Measurements from ENCODE around the gene CD6.

CD6 gene

DNA sequence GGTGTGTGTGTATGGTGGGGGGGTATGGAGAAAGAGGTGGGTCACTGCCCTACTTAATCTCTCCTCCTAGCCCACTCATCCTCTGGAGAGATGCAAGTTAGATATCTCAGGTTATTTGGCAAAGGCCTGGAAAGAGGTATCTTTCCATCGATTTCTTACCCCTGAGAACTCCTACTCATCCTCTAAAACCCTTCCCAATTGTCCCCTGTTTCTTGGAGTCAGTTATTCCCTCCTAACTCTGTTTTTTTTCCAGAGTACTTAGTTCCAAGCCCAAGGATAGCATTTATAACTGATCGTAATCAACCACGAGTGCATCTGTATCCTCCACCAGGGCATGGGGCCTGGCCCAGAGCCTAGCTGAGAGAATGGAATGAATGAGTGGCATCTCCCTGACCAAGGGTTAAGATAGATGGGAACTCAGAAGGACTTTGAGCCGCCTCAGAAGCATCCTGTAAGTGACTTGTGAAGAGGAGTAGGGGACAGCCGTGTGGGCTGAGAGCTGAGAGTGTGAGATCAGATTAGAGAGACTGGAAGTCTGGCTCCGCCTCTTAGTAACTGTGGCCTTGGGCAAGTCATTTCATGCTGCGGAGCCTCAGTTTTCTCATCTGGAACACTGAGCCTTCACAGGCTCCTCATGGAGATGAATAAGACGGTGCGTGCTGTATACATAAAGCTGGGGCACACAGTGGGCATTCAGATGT, 16.2 kb downstream of the CD6 start:
- DNase-seq = no peak

DNA sequence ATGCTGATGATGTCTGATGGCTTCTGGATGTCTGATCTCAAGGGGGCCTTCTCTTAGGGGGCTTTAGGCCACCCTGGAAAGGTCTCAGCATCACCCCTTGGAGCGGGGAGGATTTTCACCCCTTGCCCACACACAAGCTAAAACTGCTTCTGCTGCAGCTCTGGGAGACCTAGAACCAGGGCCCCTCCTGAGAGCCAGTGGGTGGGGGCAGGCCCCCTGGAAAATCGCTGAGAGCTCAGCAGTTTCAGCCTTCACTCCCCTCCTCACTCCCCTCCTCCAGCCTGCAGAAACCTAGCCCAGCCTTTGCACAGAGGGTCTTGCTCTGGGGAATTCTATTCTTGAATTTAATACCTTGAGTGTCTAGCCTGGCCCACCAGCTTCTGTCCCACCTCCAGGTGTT, 17.2 kb downstream of the CD6 start:
- no peak for DNase-seq

DNA sequence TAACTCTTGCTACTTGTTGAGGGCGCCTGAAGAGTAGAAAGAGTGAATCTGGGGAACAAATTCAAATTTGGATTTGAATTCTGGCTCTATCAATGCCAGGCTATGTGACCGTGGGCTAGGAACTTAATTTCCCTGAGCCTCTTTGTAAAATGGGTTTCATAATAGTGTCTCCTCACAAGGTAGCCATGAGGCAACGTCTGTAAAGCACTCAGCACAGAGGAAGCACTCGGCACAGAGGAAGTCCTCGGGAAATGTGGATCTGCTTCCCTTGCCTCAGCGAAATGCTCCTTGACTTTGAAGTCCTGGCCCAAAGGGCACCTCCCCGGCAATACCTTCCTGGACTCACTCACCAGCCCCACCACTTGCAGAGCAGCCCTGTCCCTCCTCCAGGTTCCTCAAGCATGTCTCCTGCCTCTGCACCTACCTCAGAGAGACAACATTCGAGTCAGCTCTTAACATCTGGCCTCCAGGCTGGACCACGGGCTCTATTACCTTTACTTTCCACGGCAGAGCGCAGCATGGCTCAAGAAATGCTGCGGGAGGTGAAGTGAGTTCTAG, 17.7 kb downstream of the CD6 start:
- DNase-seq = no peak

GRCh38 chr11:60991457-60991856, 20.0 kb downstream of the CD6 start:
- no peak for DNase-seq

GRCh38 chr11:60992842-60993409, 21.4 kb downstream of the CD6 start:
- DNase-seq = no peak

- no peak for DNase-seq
Measured at GRCh38 chr11:60993615-60994014, 22.1 kb downstream of the CD6 start.

DNA sequence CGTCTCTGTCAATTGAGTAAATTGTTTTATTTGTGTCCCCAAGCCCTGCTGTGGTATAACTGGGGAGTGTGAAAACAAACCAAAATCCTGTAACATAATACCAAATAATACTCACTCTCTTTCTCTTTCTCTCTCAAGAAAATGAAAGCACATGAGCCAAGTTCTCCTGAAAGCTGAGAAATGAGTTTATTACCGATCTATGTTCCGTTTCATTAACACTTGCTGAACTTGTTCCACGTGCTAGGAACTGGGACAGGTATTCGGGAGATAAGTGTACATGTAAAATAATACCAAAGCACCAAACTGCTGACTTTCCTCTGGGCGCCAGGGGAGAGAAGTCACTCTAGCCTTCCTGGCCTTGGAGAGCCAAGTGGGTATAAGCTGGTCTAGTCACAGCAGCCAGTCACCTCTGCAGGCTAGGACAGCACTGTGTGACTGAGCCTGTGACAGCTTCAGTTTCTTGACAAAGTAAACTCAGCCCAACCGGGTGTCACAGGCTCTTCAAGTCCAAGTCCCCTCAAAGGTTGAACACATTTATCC, 23.1 kb downstream of the CD6 start:
- DNase-seq = no peak

- DNase-seq = no peak
Measured at GRCh38 chr11:60995798-60996197, 24.3 kb downstream of the CD6 start.

DNA sequence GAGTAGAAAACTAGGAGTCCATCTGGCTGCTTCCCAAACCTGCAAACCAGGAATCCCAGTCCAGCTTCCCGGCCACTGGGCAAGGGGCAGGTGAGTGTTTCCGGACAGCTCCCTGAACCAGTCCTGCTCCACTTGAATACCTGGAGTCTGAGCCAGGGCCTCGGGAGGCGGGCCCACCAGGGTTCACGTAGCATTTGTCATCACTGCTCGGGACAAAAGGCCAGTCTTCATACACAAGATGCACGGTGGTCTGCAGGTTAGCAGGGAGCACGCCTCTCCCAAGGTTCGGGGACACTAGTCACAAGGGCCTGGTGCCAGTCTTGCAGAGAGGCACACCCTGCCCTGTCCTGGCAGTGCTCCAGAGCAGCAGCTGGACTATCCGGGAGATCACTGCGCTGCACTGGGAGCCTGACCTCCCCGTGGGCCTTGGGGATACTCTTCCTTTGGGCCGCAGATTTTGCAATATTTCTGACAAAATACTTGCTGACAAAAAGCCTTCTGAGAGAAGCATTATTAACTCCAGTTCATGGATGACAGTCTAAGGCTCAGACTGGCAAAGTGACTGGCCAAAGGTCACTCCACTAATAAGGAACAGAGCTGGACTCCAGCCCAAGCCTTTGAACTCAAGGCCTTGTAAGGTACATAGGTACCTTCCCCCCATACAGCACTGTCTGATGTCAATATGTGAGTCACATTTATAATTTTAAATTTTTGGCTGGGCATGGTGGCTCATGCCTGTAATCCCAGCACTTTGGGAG, 25.1 kb downstream of the CD6 start:
- DNase-seq = no peak

DNA sequence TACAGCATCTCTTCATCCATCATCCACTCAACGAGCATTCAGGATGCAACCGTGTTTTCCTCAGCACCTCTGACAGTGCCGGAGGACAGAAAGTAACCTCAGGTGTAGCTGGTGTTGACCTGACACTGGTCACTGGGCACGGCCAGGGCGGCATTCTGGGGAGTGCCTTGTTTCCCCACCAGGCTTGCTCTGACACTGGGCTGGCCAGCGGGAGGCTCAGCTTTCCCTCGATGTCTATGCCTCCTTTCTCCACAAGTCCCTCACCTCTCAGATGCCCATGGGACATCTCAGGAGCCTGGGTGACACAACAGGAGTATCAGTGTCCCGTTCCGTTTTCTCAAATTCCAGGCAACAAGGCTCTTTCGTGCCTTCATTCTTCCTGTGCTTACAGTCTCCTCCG, 28.9 kb downstream of the CD6 start:
- DNase-seq = no peak

GRCh38 chr11:61001931-61002330, 30.5 kb downstream of the CD6 start:
- no peak for DNase-seq

DNA sequence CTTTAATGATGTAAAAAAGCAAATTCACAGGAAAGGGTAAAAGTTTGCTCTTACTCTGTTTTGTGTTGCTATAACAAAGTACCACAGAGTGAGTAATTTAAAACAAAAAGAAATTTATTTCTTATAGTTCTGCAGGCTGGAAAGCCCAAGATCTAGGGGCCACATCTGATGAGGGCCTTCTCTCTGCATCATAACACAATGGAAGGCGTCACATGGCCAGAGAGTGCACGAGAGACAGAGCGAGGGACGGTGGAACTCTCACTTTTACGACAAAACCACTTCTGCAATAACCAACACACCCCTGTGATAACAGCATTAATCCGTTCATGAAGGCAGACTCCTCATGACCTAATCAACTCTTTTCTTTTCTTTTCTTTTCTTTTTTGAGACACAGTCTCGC, 31.1 kb downstream of the CD6 start:
- no peak for DNase-seq

- no peak for DNase-seq
Measured at GRCh38 chr11:61004180-61004611, 32.7 kb downstream of the CD6 start.

DNA sequence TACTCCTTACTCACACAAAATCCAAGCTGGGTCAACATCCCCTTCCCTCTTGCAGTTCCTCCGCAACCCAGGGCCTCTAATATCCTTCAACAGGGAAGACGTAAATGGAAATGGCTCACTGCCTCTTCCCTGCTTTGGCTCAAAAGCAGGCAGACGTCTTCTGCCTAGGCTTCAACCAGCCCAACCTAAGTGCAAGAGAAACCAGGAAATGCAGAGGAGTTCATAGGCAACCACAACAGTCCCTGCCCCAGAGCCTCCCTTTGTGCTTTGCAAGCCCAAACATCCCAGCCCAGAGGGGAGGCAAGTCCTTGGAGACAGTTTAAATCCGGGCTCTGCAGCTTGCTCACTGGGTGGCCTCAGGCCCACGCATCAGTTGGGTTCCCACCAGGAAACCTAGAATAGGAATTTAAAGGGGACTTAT, 33.3 kb downstream of the CD6 start:
- DNase-seq = no peak

DNA sequence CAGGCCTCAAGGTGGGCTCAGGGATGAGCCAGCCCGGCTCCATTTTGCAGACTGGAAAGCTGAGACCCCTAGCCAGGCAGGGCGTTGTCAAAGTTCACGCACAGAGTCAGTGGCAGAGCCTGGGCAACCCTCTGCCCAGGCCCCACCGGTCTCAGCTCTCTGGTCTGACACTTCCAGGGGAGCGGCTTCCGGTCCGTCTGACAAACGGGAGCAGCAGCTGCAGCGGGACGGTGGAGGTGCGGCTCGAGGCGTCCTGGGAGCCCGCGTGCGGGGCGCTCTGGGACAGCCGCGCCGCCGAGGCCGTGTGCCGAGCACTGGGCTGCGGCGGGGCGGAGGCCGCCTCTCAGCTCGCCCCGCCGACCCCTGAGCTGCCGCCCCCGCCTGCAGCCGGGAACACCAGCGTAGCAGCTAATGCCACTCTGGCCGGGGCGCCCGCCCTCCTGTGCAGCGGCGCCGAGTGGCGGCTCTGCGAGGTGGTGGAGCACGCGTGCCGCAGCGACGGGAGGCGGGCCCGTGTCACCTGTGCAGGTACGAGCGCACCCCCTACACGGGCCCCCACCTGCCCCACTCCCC, 36.0 kb downstream of the CD6 start:
- no peak for DNase-seq

- DNase-seq = no peak
Measured at GRCh38 chr11:61007956-61008896, 36.7 kb downstream of the CD6 start.

GRCh38 chr11:61008971-61009370, 37.5 kb downstream of the CD6 start:
- DNase-seq = no peak

- DNase-seq = no peak
Measured at GRCh38 chr11:61009392-61010275, 38.2 kb downstream of the CD6 start.

DNA sequence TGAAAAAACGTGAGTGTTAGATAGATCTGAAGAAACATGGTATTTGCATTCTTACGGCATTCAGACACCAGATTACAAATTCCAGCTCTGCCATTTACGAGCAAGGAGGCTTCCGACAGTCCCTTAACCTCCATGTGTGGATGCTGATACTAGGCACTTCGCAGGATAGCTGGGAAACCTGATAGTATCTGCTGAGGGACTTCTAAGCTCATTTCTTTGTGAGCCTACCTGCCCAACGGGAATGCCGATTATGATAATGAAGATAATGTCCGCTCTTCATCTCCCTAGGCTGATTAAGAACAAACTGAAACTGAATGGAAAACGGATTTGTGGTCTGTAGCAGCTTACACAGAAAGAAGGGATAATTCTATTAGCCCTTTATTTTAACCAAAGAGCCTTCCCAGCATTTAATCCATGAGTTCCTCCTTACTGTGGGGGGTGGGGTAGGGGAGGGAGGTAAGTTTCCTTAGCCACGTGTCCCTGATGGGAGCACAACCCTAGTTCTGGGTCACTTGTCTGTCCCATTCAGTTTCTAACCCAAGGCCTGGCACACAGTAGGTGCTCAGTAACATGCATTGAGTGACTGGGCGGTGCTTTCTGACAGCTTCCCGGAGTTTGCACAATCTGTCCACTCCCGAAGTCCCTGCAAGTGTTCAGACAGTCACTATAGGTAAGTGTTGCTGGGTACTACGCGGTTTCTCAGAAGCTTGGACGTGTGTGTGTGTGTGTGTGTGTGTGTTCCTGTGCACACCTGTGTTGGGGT, 39.2 kb downstream of the CD6 start:
- DNase-seq = no peak

DNA sequence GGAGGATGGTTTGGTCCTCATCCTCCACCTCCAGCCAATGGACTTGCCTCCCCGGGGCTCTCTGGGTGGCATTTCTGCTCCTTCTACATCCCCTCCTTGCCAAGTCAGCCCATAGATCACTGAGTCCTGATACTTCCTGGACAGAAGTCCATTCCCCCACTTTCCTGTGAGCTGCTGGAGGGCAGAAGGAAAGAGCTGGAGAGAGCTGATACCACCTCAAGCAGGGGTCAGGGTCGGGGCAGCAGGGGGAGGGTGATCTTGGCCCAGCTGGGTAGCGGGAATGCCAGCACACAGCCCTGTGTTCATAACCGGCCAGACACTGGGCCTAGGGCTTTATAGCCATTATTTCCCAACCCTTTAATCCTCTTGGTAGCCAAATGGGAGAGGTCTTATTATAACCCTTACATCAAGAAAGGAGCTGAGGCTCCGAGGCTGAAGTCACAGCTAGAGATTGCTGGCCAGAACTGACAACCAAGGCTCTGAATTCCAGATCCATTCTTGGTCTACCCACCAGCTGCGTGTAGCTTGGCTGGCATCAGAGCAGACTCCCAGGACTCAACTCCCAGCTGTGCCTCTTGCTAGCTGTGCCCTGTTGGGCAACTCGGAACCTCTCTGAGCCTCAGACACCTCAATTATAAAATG, 39.9 kb downstream of the CD6 start:
- no peak for DNase-seq
